Body of pancreas (tissue), 4 donors: ENCODE measurements around the gene FRMPD4.

Experiments used
- CTCF ChIP-seq, 7 experiments: fragments of 450-650 bp in 4 of 7; fragments of 200-600 bp in 3 of 7; sonication (generic) in 3 of 7; IDR thresholded peaks; one replicate each; pipeline ENCODE4 v1.5.1; 2016 to 2019; ENCODE audit warnings: antibody characterized with exemption in 7 of 7
- POLR2A ChIP-seq, 3 donors: fragments of 450-650 bp; IDR thresholded peaks; one replicate each; pipeline ENCODE4 v1.6.1; 2016; ENCODE audit warnings: antibody characterized with exemption in 3 of 3, mild to moderate bottlenecking in 2 of 3

GRCh38 chrX:12301288-12301687 is 163.0 kb downstream of the FRMPD4 start:
- TF ChIP-seq CTCF (IDR thresholded peaks at IDR 0.05) (no peak), POLR2A (IDR thresholded peaks at IDR 0.05) (no peak)
